ENCODE measurements around the gene MUC5B.
"Not testable (repeated sequence)": the region's sequence is repeated elsewhere in the genome, so short reads cannot be mapped to it uniquely, and the experiment has no call there.

The MUC5B gene, protein sequence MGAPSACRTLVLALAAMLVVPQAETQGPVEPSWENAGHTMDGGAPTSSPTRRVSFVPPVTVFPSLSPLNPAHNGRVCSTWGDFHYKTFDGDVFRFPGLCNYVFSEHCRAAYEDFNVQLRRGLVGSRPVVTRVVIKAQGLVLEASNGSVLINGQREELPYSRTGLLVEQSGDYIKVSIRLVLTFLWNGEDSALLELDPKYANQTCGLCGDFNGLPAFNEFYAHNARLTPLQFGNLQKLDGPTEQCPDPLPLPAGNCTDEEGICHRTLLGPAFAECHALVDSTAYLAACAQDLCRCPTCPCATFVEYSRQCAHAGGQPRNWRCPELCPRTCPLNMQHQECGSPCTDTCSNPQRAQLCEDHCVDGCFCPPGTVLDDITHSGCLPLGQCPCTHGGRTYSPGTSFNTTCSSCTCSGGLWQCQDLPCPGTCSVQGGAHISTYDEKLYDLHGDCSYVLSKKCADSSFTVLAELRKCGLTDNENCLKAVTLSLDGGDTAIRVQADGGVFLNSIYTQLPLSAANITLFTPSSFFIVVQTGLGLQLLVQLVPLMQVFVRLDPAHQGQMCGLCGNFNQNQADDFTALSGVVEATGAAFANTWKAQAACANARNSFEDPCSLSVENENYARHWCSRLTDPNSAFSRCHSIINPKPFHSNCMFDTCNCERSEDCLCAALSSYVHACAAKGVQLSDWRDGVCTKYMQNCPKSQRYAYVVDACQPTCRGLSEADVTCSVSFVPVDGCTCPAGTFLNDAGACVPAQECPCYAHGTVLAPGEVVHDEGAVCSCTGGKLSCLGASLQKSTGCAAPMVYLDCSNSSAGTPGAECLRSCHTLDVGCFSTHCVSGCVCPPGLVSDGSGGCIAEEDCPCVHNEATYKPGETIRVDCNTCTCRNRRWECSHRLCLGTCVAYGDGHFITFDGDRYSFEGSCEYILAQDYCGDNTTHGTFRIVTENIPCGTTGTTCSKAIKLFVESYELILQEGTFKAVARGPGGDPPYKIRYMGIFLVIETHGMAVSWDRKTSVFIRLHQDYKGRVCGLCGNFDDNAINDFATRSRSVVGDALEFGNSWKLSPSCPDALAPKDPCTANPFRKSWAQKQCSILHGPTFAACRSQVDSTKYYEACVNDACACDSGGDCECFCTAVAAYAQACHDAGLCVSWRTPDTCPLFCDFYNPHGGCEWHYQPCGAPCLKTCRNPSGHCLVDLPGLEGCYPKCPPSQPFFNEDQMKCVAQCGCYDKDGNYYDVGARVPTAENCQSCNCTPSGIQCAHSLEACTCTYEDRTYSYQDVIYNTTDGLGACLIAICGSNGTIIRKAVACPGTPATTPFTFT (N-terminal part only)

GRCh38 chr11:1222491-1223345 lies at the start of gene MUC5B:
Gene MUC5B (plus strand): TSS chr11:1223066. CDS start chr11:1223124, 58 bp downstream.
- no peak for DNase-seq

DNA sequence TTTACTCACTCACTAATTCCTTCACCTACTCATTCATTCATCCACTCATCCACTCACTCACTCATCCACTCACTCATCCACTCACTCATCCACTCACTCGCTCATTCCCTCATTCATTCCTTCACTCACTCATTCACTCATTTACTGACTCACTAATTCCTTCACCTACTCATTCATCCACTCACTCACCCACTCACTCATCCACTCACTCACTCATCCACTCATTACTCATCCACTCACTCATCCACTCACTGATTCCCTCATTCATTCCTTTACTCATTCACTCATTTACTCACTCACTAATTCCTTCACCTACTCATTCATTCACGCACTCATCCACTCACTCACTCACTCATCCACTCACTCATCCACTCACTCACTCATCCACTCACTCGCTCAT lies 49.5 kb upstream of the MUC5B start:
- not testable (repeated sequence) for DNase-seq

- DNase-seq = no peak
Measured at GRCh38 chr11:1174441-1175370, 48.2 kb upstream of the MUC5B start.

DNA sequence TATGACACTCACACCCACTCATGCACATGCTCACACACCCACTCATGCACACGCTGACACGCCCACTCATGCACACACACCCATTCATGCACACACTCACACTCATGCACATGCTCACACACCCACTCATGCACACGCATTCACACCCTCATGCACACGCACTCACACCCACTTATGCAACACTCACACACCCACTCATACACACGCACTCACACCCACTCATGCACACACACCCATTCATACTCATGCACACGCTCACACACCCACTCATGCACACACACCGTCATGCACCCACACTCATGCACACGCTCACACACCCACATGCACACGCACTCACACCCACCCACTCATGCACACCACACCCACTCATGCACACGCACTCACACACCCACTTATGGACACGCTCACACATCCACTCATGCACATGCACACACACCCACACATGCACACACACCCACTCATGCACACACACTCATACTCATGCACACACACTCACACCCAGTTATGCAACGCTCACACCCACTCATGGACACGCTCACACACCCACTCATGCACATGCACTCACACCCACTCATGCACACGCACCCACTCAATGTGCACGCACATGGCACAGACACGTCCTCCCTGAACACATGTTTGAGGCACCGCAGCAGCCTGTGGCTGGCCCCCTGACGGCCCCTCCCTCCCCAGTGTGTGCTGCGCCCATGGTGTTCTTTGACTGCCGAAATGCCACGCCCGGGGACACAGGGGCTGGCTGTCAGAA lies 47.2 kb upstream of the MUC5B start:
- DNase-seq = no peak

DNA sequence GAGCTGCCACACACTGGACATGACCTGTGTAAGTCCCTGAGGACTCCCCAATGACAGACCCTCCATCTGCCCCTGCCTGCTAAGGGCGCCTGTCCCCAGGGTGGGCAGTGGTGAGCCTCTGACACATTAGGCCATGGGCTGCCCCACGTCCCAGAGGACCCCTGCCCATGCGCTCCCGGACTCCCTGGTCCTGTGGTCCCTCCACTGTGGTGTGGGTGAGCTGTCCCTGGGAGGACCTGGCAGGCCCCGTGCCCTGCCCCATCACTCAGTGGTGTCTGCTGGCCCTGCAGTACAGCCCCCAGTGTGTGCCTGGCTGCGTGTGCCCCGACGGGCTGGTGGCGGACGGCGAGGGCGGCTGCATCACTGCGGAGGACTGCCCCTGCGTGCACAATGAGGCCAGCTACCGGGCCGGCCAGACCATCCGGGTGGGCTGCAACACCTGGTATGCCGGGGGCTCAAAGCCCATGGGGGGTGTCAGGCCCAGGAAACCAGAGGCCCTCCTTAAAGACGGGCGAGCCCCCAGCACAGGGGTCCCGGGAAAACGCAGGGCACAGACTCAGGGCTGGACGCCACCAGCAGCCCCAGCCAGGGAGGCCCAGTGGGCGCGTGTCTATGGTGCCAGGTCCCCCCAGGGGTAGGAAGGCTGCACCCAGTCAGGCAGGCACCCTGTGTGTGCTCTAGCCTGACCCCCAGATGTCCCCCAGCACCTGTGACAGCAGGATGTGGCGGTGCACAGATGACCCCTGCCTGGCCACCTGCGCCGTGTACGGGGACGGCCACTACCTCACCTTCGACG lies 46.4 kb upstream of the MUC5B start:
- DNase-seq = no peak

DNA sequence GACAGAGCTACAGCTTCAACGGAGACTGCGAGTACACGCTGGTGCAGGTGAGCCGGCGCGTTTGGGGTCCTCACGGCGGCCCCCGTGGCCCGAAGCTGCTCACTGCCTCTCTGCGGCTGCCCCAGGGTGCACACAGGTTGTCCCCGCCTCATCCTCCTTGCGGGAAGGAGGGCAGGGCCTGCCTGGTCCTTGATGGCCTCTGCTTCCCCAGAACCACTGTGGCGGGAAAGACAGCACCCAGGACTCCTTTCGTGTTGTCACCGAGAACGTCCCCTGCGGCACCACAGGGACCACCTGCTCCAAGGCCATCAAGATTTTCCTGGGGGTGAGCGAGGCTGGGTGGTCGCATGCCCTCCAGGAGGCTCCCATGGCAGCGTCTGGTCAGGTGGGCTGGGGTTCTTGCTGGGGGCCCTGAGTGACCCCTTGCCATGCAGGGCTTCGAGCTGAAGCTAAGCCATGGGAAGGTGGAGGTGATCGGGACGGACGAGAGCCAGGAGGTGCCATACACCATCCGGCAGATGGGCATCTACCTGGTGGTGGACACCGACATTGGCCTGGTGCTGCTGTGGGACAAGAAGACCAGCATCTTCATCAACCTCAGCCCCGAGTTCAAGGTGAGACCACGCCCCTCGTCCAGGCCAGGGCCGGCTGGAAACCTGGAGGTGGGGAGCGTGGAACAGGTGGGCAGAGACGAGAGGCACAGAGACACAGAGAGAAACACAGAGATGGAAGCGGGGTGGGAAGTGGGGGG lies 45.7 kb upstream of the MUC5B start:
- DNase-seq = no peak

DNA sequence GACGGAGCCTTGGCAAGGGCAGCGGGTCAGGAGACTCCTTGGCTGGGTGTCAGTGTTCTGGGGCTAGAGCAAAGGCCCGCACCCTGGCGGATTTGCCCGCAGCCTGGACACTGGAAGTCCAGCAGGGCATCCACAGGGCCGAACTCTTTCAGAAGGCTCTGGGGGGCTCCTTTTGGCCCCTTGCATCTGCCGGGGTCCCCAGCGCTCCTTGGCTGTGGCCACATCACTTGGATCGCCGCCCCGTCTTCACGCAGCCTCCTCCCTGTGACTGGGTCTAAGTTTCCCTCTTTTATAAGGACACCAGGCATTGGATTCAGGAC lies 45.1 kb upstream of the MUC5B start:
- DNase-seq = no peak

DNA sequence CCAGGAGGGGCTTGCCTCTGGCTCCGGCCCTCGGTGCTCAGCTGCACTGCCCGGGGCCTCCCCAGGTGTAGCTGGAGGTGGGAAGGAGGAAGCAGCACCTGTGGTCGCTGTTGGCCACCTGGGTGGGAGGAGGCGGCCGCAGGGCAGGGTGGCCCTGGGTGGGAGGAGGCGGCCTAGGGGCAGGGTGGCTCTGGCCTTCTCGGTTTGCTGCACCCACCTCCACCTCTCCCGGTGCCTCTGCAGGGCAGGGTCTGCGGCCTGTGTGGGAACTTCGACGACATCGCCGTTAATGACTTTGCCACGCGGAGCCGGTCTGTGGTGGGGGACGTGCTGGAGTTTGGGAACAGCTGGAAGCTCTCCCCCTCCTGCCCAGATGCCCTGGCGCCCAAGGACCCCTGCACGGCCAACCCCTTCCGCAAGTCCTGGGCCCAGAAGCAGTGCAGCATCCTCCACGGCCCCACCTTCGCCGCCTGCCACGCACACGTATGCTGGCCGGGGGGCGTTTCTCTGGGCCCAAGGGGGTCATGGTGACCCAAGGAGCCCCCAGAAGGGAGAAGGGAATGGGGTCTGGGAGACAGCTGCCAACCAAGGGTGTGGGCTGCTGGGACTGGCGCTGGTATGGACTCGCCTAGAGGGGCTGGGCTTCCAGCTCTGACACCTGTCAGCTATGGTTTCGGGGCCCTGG lies 44.5 kb upstream of the MUC5B start:
- no peak for DNase-seq

GRCh38 chr11:1178906-1179305 lies 44.0 kb upstream of the MUC5B start:
- no peak for DNase-seq

GRCh38 chr11:1179641-1180040 lies 43.2 kb upstream of the MUC5B start:
- DNase-seq = no peak

DNA sequence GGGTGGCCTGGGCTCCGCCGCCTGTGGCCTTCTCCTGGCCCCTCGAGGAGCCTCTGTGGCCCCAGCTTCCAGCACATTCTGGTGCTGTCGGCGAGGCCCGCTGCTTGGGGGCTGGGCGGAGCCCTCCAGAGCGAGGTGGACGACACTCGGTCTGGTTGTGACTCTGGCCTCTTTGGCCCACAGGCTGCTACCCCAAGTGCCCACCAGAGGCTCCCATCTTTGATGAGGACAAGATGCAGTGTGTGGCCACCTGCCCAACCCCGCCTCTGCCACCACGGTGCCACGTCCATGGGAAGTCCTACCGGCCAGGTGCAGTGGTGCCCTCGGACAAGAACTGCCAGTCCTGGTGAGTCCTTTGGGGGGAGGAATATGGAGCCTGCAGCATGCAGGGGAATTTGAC lies 42.7 kb upstream of the MUC5B start:
- no peak for DNase-seq

- DNase-seq = no peak
Measured at GRCh38 chr11:1180947-1181391, 41.9 kb upstream of the MUC5B start.

GRCh38 chr11:1181420-1181819 lies 41.4 kb upstream of the MUC5B start:
- no peak for DNase-seq

DNA sequence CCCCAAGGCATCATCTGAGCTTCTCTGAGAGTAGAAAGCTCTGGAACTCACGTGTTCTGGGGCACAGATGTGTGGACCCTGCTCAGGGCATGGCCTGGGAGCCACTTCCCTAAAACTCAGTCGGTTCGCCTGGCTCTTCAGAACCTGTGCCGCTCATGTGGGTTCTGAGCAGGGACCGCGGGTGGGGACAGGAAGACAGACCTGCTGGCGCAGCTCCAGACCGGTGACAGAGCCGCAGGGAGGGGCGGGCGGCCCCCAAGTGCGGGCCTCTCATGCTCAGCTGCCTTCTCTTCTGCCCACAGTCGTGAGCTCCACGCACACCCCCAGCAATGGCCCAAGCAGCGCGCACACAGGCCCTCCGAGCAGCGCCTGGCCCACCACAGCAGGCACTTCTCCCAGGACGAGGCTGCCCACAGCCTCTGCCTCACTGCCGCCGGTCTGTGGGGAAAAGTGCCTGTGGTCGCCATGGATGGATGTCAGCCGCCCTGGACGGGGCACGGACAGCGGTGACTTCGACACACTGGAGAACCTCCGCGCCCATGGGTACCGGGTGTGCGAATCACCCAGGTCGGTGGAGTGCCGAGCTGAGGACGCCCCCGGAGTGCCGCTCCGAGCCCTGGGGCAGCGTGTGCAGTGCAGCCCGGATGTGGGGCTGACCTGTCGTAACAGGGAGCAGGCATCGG lies 40.9 kb upstream of the MUC5B start:
- no peak for DNase-seq

GRCh38 chr11:1184139-1184538 lies 38.7 kb upstream of the MUC5B start:
- not testable (repeated sequence) for DNase-seq

- DNase-seq = not testable (repeated sequence)
Measured at GRCh38 chr11:1188451-1189130, 34.3 kb upstream of the MUC5B start.

DNA sequence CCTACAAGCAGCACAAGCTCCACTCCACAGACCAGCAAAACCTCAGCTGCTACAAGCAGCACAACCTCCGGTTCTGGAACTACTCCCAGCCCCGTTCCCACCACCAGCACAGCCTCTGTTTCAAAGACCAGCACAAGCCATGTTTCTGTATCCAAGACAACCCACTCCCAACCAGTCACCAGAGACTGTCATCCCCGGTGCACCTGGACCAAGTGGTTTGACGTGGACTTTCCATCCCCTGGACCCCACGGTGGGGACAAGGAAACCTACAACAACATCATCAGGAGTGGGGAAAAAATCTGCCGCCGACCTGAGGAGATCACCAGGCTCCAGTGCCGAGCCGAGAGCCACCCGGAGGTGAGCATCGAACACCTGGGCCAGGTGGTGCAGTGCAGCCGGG lies 33.0 kb upstream of the MUC5B start:
- DNase-seq = not testable (repeated sequence)
